Neuron (in vitro differentiated cells): ENCODE results near the gene KCTD3.

Source experiments
- H2AFZ ChIP-seq: one replicate; pipeline ENCODE4 v1.6.1; 2013; ENCODE audit warnings: low read depth, mild to moderate bottlenecking, inconsistent platforms, low read length, moderate library complexity
- H3K27me3 ChIP-seq: one replicate; pipeline ENCODE4 v1.6.1; 2013; ENCODE audit warnings: low read length; ENCODE audit not compliant: insufficient read depth
- H3K36me3 ChIP-seq: one replicate; pipeline ENCODE4 v1.6.1; 2013; ENCODE audit warnings: low read length; ENCODE audit not compliant: insufficient read depth
- H3K4me1 ChIP-seq: one replicate; pipeline ENCODE4 v1.6.1; 2013; ENCODE audit warnings: low read length; ENCODE audit not compliant: insufficient read depth
- H3K4me3 ChIP-seq: 2 replicates; pipeline ENCODE4 v1.5.1; 2013; ENCODE audit warnings: mild to moderate bottlenecking, low read length, moderate library complexity
- H3K9me3 ChIP-seq: one replicate; pipeline ENCODE4 v1.6.1; 2013; ENCODE audit warnings: low read length

KCTD3 gene

DNA sequence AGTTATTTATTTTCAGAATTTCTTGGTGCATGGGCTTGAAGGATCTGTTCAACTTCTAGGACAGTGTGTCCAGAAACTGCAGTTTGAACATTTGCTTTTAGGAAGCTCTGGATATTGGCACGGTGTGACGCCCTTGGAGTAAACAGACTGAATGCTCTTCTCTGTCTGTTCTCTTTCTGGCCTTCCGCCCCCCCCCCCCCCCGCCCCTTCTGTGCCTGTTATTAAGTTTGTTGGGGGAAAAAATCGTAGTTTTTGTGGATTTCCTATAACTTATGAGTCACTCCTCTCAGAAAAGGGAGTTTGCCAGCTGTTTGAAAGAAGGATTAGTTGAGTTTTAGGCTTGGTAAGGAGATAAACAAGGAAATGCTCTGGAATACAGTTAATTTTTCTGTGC, 1.2 kb downstream of the KCTD3 start:
- H3K4me1 ChIP-seq: peaks cover 10% of the 10 kb centered on the region
- no peaks in the 10 kb centered on the region for H3K9me3 ChIP-seq
- peak overlapping the region; percentile 95 for H2AFZ ChIP-seq
- H3K36me3 ChIP-seq: no peaks in the 10 kb centered on the region
- H3K4me3 ChIP-seq: peak overlapping the region; percentile 72
- H3K27me3 ChIP-seq: no peaks in the 10 kb centered on the region

- H3K4me3 ChIP-seq: no peak overlapping the region
- no peak overlapping the region for H2AFZ ChIP-seq
- no peaks in the 10 kb centered on the region for H3K36me3 ChIP-seq
These were observed 3.1 kb downstream of the KCTD3 start for GRCh38 chr1:215569986-215570824.

GRCh38 chr1:215581896-215582295, 14.8 kb downstream of the KCTD3 start:
- Histone ChIP-seq H2AFZ (no peak overlapping the region), H3K4me3 (no peak overlapping the region), H3K27me3 (no peaks in the 10 kb centered on the region), H3K36me3 (peaks cover 52% of the 10 kb centered on the region), H3K9me3 (no peaks in the 10 kb centered on the region), H3K4me1 (peaks cover 6% of the 10 kb centered on the region)

More at GRCh38 chr1:215569986-215570824, 3.1 kb downstream of the KCTD3 start:
- Histone ChIP-seq H3K4me1 (peaks cover 10% of the 10 kb centered on the region), H3K27me3 (no peaks in the 10 kb centered on the region), H3K9me3 (no peaks in the 10 kb centered on the region)

DNA sequence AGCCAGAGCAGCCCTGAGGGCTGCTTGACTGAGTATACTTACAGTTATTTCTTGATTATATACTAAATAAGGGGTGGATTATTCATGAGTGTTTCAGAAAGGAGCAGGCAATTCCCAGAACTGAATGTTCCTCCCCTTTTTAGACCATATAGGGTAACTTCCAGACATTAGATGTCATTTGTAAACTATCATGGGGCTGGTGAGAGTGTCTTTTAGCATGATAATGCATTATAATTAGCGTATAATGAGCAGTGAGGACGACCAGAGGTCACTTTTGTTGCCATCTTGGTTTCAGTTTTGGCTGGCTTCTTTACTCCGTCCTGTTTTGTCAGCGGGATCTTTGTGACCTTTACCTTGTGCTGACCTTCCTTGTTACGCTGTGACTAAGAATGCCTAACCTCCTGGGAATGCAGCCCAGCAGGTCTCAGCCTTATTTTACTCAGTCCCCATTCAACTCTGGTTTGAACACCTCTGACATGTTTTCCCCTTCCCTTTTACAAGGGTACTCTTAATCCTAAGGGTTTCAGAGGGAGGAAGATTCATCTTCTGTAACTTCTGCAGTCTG, 16.2 kb downstream of the KCTD3 start:
- H3K27me3 ChIP-seq: no peaks in the 10 kb centered on the region
- H3K9me3 ChIP-seq: no peaks in the 10 kb centered on the region
- H3K4me3 ChIP-seq: no peak overlapping the region
- H2AFZ ChIP-seq: no peak overlapping the region
- H3K36me3 ChIP-seq: peaks cover 46% of the 10 kb centered on the region
- peaks cover 6% of the 10 kb centered on the region for H3K4me1 ChIP-seq

DNA sequence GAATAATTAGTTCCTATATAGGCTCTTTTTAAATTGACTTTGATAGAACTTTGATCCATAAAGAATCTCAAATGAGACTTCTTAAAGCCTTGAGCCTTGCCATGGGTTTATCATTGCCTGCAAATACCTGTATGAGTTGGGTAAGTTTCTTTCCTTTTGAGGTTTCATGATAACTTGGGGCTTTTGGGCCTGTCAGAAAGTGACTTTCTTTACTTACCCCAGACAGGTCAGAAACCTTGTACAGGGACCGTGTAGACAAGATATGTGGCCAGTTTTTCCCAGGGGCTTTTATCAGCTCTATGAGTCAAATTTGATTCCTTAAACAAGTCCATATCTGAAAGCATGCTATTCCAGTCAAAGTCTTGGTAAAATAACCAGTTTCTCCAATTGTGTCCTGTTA, 17.3 kb downstream of the KCTD3 start:
- Histone ChIP-seq H3K27me3 (no peaks in the 10 kb centered on the region), H3K36me3 (peaks cover 42% of the 10 kb centered on the region), H2AFZ (no peak overlapping the region), H3K4me1 (peaks cover 6% of the 10 kb centered on the region), H3K4me3 (no peak overlapping the region), H3K9me3 (no peaks in the 10 kb centered on the region)

- no peaks in the 10 kb centered on the region for H3K27me3 ChIP-seq
- no peak overlapping the region for H3K4me3 ChIP-seq
- H3K4me1 ChIP-seq: no peaks in the 10 kb centered on the region
- H2AFZ ChIP-seq: no peak overlapping the region
- no peaks in the 10 kb centered on the region for H3K9me3 ChIP-seq
- peaks cover 38% of the 10 kb centered on the region for H3K36me3 ChIP-seq
These were observed 22.7 kb downstream of the KCTD3 start for GRCh38 chr1:215589650-215590435.

GRCh38 chr1:215590779-215591491, 23.8 kb downstream of the KCTD3 start:
- H2AFZ ChIP-seq: no peak overlapping the region
- H3K4me1 ChIP-seq: no peaks in the 10 kb centered on the region
- no peak overlapping the region for H3K4me3 ChIP-seq
- H3K27me3 ChIP-seq: no peaks in the 10 kb centered on the region
- H3K36me3 ChIP-seq: peaks cover 42% of the 10 kb centered on the region
- H3K9me3 ChIP-seq: no peaks in the 10 kb centered on the region

GRCh38 chr1:215594640-215595039, 27.5 kb downstream of the KCTD3 start:
- Histone ChIP-seq H2AFZ (no peak overlapping the region), H3K4me3 (no peak overlapping the region), H3K9me3 (peaks cover 2% of the 10 kb centered on the region), H3K36me3 (peaks cover 33% of the 10 kb centered on the region), H3K4me1 (no peaks in the 10 kb centered on the region), H3K27me3 (no peaks in the 10 kb centered on the region)

- Histone ChIP-seq H3K9me3 (peaks cover 2% of the 10 kb centered on the region), H2AFZ (no peak overlapping the region), H3K4me1 (no peaks in the 10 kb centered on the region), H3K27me3 (no peaks in the 10 kb centered on the region), H3K36me3 (peaks cover 27% of the 10 kb centered on the region), H3K4me3 (no peak overlapping the region)
These were observed 28.1 kb downstream of the KCTD3 start for GRCh38 chr1:215595231-215595630.

GRCh38 chr1:215597961-215598360, 30.9 kb downstream of the KCTD3 start:
- H3K27me3 ChIP-seq: no peaks in the 10 kb centered on the region
- H3K4me3 ChIP-seq: no peak overlapping the region
- H3K36me3 ChIP-seq: peaks cover 26% of the 10 kb centered on the region
- H3K4me1 ChIP-seq: no peaks in the 10 kb centered on the region
- peaks cover 2% of the 10 kb centered on the region for H3K9me3 ChIP-seq
- no peak overlapping the region for H2AFZ ChIP-seq

GRCh38 chr1:215599418-215600074, 32.4 kb downstream of the KCTD3 start:
- Histone ChIP-seq H3K4me1 (no peaks in the 10 kb centered on the region), H2AFZ (no peak overlapping the region), H3K27me3 (no peaks in the 10 kb centered on the region), H3K9me3 (peaks cover 2% of the 10 kb centered on the region), H3K36me3 (peaks cover 37% of the 10 kb centered on the region), H3K4me3 (no peak overlapping the region)

DNA sequence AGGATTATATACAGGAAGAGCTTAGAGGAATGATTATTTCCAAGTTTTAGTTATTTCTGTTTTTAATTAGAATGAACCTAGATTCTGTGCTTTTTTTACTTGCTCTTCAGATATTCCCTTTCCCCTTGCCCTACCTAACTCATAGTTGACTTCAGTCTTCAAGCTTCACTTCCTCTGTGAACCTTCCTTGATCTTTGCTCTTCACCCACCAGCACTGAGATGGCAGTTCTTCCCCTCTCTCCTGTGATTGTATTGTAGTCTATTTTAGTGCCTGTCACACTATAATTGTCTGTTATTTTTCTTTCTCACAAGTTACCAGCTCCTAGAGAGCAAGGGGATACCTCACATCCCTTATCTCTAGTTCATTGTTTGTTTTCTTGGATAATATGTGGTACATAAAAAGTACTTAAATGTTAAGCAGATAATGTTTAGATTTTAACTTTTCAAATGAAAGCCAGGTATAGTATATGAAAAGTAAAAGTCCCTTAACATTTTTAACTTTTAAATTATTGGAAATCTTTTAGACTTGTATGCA, 33.2 kb downstream of the KCTD3 start:
- Histone ChIP-seq H2AFZ (no peak overlapping the region), H3K27me3 (no peaks in the 10 kb centered on the region), H3K4me3 (no peak overlapping the region), H3K4me1 (no peaks in the 10 kb centered on the region), H3K36me3 (peaks cover 33% of the 10 kb centered on the region), H3K9me3 (peaks cover 2% of the 10 kb centered on the region)
